COLO829 (cell line): ENCODE results near the gene ZNF521.

Source experiments
- DNase-seq: peaks from one replicate; pipeline ENCODE4 v3.0.0; 2012; ENCODE audit warnings: low spot score

Gene ZNF521

DNA sequence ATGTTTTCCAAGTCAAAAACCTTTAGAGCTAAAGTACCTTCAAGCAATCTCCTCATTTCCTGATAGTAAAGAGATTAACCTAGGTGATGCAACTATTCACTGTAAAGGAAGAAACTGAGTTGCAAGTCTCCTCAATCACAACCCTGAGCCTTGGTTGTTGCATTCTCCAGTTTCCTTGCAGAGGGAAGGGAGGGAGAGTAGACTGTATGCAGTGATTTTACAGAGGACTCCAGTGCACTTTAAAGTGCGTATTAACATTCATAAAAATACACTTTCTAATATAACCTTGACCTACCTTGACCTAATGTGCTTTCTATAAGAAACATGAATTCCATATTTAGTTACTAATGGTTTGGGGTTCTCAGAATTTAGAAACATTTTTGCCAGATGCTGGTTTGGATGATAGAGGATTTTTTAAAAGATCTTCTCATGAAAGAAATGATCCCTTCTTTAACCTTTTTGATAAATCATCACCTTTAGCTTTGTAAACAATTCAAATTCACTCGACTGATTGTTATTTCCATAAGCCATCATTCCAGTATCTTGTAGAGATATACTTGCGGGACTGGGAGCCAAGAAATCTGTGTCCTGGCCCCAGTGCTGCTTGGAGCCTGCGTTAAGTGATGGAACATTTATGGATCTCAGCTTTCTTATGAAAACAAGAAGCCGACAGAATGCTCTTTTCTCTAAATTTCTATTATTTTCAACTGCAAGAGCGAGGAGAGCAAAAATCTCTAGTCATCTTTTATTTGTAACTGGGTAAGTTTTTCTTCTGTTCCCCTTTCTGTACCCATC lies 228.3 kb downstream of the ZNF521 start:
- DNase-seq = no peak

DNA sequence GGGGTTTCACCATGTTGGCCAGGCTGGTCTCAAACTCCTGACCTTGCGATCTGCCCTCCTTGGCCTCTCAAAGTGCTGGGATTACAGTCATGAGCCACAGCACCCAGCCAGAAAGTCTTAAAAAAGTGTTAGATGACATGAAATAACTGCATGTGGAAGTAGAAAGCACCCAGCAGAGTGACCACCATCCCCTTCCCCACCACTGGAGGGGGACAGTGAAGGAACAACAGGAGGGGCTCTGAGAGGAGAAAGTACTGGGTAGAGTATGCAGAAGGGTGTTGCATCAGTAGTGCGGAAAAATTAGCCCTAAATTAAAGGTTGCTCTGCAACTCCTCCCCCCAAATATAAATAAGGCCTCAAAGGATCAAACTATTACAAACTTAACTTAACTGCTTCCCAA lies 230.5 kb downstream of the ZNF521 start:
- DNase-seq = no peak

- DNase-seq = no peak
These were observed 238.4 kb downstream of the ZNF521 start for GRCh38 chr18:25113566-25113965.

DNA sequence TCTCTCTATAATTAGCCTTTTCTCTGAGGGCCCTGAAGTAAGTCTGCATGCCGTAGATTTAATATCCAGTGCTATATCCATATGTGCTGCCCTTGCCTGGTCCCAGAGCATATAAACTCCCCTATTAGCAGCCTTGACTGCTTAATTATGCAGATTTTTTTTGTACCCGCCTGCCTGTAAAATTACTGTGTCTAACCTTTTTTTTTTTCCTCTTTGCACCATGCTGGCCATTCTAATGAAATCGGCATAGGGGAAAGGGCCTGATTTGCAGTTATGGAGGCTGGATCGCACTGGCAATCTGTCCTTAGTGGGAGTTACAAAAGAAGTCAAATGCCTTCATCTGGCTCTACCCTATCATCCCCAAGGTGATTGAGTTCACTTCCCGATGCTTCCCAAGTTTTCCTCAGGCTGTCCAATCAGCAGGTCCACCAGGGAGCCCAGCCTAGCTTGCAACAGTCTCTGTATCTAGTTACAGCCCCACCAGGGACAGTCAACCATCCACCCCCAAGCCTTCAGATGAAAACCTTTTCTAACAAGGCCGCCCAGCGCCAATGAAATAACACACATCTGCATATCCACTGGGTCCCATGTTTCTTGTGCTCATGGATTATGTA lies 239.0 kb downstream of the ZNF521 start:
- DNase-seq = no peak

GRCh38 chr18:25111377-25112288 lies 240.3 kb downstream of the ZNF521 start:
- no peak for DNase-seq

DNA sequence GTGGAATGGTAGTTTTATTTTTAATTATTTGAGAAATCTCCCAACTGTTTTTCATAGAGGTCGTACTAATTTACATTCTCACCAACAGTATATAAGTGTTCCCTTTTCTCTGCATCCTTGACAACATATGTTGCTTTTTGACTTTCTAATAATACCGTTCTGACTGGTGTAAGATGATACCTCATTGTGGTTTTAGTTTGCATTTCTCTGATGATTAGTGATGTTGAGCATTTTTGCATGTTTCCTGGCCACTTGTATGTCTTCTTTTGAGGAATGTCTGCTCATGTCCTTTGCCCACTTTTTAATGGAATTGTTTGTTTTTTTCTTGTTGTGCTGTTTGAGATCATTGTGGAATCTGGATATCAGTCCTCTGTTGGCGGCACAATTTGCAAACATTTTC lies 242.5 kb downstream of the ZNF521 start:
- no peak for DNase-seq

DNA sequence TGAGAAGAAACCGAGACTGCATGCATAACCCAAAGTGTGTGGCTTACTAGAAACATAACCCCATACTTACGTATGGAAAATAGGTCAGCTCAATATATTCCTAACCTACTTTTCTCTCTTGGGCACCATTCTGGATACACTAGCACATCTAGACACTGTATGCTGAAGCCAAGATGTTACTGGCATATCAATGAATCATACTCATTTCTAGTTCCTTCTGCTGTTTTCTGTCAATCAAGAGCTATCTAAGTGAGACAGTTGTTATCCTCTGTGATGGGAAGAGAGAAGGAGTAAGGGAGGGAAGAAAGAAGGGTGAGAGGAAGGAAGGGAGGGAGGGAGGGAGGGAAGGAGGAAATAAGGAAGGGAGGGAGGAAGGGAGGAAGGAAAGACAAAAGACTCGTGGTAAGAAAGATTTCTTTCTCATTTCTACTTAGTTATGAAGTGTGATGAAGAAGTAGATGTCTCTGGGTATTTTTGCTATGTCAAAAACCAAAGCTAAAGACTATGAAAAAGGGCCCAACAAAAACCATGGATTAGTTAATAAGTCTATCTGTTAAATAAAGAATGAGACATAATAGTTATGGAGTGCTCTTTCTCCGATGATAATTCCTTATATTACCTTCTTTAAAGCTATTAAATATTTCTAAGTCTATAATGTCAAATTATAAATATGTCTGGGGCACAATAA lies 248.4 kb downstream of the ZNF521 start:
- no peak for DNase-seq

DNA sequence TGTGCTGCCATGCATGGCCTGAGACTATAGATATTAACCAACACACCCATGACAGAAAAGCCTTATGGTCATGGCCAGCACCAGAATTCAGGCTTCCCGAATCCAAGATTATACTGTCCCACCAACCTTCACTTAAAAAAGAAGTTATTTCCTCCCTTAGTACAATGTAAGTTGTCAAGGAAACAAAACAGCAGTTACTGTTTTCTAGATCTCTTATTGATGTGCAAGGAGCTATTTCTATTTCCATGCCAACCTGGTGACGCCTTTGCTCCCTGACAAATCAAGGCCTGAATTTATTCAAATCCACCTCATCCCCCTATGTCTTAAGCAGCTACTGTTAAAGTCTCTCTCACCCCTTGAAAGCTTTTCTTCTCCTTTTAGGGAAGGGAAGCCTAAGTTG lies 249.3 kb downstream of the ZNF521 start:
- no peak for DNase-seq

- no peak for DNase-seq
These were observed 251.5 kb downstream of the ZNF521 start for GRCh38 chr18:25100418-25100817.

DNA sequence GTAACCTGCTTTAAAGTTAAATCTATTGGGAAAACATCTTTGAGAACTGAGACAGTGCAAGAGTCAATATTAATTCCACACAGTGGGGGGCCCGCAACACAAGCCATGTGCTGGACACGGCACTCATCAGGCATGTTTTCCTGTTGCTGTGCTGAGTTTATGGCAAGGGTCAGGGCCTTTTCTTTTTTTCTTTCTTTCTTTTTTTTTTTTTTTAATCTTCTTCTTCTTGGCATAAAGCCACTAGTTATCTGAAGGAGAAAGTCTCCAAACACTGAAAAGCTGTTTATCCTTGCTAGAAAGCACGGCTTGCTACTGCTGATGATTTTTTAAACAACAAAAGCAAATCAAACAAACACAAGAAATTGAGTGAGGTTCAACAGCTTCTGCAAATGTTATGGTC lies 252.1 kb downstream of the ZNF521 start:
- no peak for DNase-seq

- no peak for DNase-seq
These were observed 254.4 kb downstream of the ZNF521 start for GRCh38 chr18:25097569-25098056.

- no peak for DNase-seq
These were observed 254.9 kb downstream of the ZNF521 start for GRCh38 chr18:25097057-25097456.

DNA sequence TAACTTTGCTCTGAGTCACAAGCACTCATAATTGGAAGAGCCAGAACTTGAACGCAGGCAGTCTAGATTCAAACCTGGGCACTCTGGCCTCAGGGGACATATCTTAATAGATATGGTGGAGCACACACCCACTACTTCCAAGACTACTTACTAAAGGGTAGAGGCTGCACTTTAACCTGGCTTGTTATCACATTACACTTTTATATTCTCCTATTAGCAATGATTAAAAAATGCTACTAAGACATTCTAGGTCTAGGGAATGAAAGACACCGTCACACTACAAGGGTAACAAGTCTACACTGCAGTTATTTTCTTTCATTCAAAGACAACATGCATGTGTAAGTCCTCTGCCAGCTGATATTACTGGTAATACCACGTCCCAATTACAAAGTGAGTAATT lies 258.8 kb downstream of the ZNF521 start:
- no peak for DNase-seq

DNA sequence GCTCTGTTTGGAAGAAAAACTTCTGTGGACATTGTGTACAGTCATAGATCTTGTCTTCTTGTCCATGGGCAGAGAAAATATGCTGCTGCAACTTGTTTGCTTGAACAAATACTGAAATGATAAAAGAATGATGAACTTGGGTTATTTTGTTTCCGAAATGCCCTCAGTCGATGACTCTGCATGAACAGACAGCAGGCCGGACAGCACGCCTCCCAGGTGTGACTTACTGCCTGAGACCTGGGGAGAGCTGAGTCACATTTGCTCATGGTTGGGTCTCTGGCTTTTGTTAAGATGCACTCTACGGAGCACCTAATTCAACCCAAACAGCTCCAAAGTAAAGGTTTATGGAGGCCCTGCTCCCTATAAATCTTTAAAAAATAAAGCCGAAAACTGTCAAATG lies 262.5 kb downstream of the ZNF521 start:
- no peak for DNase-seq

DNA sequence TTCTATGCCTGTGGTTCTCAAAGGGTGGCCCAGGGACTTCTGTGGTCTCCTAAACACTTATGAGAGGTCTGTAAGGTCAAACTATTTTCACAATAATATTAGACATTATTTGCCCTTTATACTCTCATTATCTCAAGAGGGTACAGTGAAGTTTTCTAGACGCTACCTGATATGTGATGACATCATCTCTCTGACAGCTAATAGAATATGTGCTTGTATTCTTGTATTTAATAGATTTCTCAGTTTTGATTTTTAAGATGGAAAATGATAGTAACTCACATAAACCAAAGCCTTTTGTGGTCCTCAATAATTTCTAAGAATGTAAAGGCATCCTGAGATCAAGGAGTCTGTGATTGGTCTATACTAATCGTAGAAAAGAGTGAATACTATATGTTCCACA lies 265.1 kb downstream of the ZNF521 start:
- DNase-seq = no peak

- DNase-seq = no peak
These were observed 271.0 kb downstream of the ZNF521 start for GRCh38 chr18:25081001-25081400.

- no peak for DNase-seq
These were observed 271.8 kb downstream of the ZNF521 start for GRCh38 chr18:25080211-25080610.

- no peak for DNase-seq
These were observed 273.8 kb downstream of the ZNF521 start for GRCh38 chr18:25077944-25078723.

DNA sequence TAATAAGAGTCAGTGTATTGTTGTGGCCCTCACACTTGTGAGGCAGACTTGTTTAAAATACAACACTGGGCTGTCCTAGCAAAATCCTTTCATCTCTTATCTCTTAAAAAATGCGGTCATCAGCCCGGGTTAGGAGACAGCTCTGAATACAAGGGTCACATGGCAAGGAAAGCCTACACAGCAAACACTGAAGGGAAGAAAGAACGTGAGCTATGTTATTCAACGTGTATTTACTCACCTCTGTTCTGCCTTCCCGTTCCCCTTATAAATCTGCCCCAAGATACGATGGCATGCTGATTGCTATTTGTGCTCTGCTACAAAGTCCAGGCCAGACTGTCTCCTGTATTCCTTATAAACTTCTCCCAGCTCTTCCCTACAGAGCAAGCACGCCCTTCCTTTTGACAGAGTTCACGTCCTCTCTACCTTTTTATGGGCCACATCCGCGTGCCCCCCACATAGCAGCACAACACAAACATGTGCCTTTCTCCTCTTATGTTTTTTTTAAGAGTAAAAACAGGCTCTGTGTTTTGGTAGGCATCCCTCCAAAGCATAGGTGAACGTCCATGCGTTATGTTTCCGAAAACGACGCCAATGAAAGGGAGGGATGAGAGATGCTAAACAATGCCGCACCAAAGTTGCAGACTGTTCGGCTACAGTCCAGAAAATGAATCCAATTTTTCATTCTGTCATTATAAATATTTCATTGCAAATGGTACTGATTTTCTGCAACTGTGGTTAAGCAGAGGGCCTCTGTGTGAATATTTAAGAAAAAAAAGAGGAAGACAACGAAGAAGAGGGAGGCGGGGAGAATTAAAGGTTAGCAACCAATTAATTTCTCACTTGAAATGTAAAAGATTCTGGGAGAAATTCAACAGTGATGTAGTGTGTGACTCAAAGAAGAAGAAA lies 274.7 kb downstream of the ZNF521 start:
- DNase-seq = no peak

- no peak for DNase-seq
These were observed 276.2 kb downstream of the ZNF521 start for GRCh38 chr18:25075783-25076182.
